Parathyroid adenoma (tissue), 2 donors: ENCODE data around the gene CTRL.

ENCODE experiments used
- H2AFZ ChIP-seq: fragments of 300-600 bp; sonication (generic); one replicate; pipeline ENCODE4 v1.7.0; 2017; ENCODE audit warnings: antibody characterized with exemption, mild to moderate bottlenecking
- H3K27ac ChIP-seq: fragments of 300-600 bp; sonication (generic); one replicate; pipeline ENCODE4 v1.7.0; 2017
- H3K27me3 ChIP-seq: fragments of 300-600 bp; sonication (generic); one replicate; pipeline ENCODE4 v1.7.0; 2017; ENCODE audit warnings: low read length; ENCODE audit not compliant: control insufficient read depth, insufficient read depth
- H3K36me3 ChIP-seq: fragments of 300-600 bp; sonication (generic); one replicate; pipeline ENCODE4 v1.7.0; 2017; ENCODE audit warnings: low read length; ENCODE audit not compliant: control insufficient read depth, insufficient read depth
- H3K4me1 ChIP-seq: fragments of 300-600 bp; sonication (generic); one replicate; pipeline ENCODE4 v1.7.0; 2017; ENCODE audit warnings: control low read depth
- H3K4me2 ChIP-seq: fragments of 300-600 bp; sonication (generic); one replicate; pipeline ENCODE4 v1.7.0; 2017; ENCODE audit warnings: low read length
- H3K4me3 ChIP-seq: fragments of 300-600 bp; sonication (generic); one replicate; pipeline ENCODE4 v1.7.0; 2017; ENCODE audit warnings: low read depth, low read length
- H3K79me2 ChIP-seq: fragments of 300-600 bp; sonication (generic); one replicate; pipeline ENCODE4 v1.7.0; 2017; ENCODE audit warnings: control low read depth
- H3K9ac ChIP-seq: fragments of 300-600 bp; sonication (generic); one replicate; pipeline ENCODE4 v1.7.0; 2017; ENCODE audit warnings: mild to moderate bottlenecking
- H3K9me3 ChIP-seq: fragments of 300-600 bp; sonication (generic); one replicate; pipeline ENCODE4 v1.7.0; 2017; ENCODE audit warnings: low read length; ENCODE audit not compliant: control insufficient read depth
- CTCF ChIP-seq: fragments of 300-600 bp; sonication (generic); IDR thresholded peaks from one replicate; pipeline ENCODE4 v1.7.0; 2017; ENCODE audit warnings: antibody characterized with exemption, mild to moderate bottlenecking
- donor health status: primary hyperparathyroidism.

Gene CTRL

GRCh38 chr16:67944690-67945391 is 13.2 kb upstream of the CTRL start:
- Histone ChIP-seq H3K27me3 (no peaks in the 10 kb centered on the region), H3K4me1 (no peaks in the 10 kb centered on the region), H3K9ac (no peak overlapping the region), H3K79me2 (no peaks in the 10 kb centered on the region), H2AFZ (no peak overlapping the region), H3K4me2 (no peak overlapping the region), H3K36me3 (no peaks in the 10 kb centered on the region), H3K9me3 (no peaks in the 10 kb centered on the region), H3K27ac (no peak overlapping the region), H3K4me3 (no peak overlapping the region)
- TF ChIP-seq CTCF: no peak

- no peak within 1 kb of the TSS for H3K9ac ChIP-seq
- H2AFZ ChIP-seq: no peak within 1 kb of the TSS
- no peak within 1 kb of the TSS for H3K27ac ChIP-seq
- no peak for TF ChIP-seq CTCF
- no peaks in the 10 kb centered on the region for H3K9me3 ChIP-seq
- H3K4me3 ChIP-seq: no peak within 1 kb of the TSS
- no peak within 1 kb of the TSS for H3K4me2 ChIP-seq
- no peaks in the 10 kb centered on the region for H3K79me2 ChIP-seq
- H3K27me3 ChIP-seq: no peaks in the 10 kb centered on the region
- H3K4me1 ChIP-seq: no peaks in the 10 kb centered on the region
- no peaks in the 10 kb centered on the region for H3K36me3 ChIP-seq
Observed at GRCh38 chr16:67943619-67944504, 12.2 kb upstream of the CTRL start, which contains the start of gene LCAT. LCAT (minus strand) TSS chr16:67944120; CDS start chr16:67944101, 19 bp downstream.

- TF ChIP-seq CTCF: no peak
- Histone ChIP-seq H3K79me2 (no peaks in the 10 kb centered on the region), H3K4me2 (no peak overlapping the region), H3K27ac (no peak overlapping the region), H3K4me1 (no peaks in the 10 kb centered on the region), H3K27me3 (no peaks in the 10 kb centered on the region), H3K4me3 (no peak overlapping the region), H3K36me3 (no peaks in the 10 kb centered on the region), H3K9ac (no peak overlapping the region), H2AFZ (no peak overlapping the region), H3K9me3 (no peaks in the 10 kb centered on the region)
Observed at GRCh38 chr16:67943256-67943618, 11.6 kb upstream of the CTRL start.

- Histone ChIP-seq H3K36me3 (no peaks in the 10 kb centered on the region), H3K9me3 (no peaks in the 10 kb centered on the region), H3K9ac (no peak overlapping the region), H3K27me3 (no peaks in the 10 kb centered on the region), H3K79me2 (no peaks in the 10 kb centered on the region), H3K4me2 (no peak overlapping the region), H2AFZ (no peak overlapping the region), H3K27ac (no peak overlapping the region), H3K4me1 (no peaks in the 10 kb centered on the region), H3K4me3 (no peak overlapping the region)
- TF ChIP-seq CTCF: no peak
Observed at GRCh38 chr16:67942510-67943255, 11.0 kb upstream of the CTRL start.
